Measurements from ENCODE around the gene SENP8.
"Not testable (repeated sequence)": the region's sequence is repeated elsewhere in the genome, so short reads cannot be mapped to it uniquely, and the experiment has no call there.

Gene SENP8

DNA sequence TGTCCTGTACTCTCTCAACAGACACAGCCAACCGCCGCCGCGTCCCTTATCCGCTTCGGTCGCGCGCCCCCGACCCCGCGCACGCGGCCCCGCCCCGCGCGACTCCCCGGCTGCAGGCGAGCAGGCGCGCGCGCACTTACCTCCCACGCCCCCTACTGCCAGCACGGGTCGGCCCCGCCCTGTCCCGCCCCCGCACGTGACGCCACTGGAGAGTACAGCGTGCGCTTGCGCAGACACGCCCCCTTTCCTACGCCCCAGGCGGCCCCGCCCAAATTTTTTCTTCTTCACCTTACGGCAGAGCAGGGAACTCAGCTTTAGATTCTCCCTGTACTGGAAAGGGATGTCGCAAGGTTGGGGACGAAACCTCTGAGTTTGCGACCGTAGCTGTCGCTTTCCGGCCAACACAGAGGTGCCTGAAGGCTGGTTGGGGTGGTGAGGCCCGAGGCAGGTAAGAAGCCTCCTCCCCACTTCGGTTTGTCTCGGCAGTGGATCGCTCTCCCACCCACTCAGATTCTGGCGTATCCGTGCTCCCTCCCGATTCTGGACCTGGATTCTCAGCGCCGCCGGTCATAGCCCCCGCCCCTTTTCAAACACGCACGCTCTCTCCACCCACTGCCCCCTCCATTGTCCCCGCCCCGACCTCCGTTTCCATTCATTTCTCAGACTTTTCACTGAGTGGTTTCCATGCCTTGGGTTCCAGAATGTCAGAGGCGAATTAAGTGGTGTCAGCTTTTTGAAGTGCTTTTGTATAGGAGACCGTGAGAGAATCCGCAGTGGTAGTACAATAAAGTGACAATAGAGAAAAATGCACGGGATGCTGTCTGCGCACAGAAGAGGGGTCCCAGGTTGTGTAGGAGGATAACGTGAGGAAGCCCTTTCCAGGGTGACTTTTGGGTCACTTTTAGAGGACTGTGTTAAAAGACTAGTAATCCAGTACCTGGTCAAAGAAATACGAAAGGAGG is at the start of gene SENP8, which contains the start of gene MYO9A:
Gene SENP8, plus strand, starts transcription at position 387 of the 962 bp plus-strand sequence. CDS start 21,221 bp downstream, outside the sequence.
Gene MYO9A, minus strand, starts transcription at position 134 of the 962 bp plus-strand sequence. CDS start 71,587 bp downstream, outside the sequence.
- DNase-seq (ENCODE audit: low read depth in 2 of 3, low spot score in 1 of 3), result peak; percentile 99

DNA sequence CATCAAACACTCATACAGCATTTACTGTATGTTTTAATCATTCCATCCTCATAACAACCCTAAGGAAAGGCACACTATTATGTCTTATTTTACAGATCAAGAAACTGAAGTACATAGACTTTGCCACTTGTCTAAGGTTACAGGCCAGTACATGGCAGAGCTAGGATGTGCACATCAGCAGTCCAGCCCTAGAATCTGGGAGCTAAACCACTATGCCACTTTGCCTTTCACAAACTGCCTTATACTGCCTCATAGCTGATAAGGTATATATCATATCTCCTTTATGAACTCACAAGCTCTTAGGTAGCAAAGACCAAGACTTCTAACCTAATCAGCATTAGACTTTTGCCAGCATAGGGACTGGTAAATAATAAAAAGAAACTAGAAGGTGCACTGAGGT is 49.3 kb upstream of the SENP8 start:
- no peak for DNase-seq (ENCODE audit: low read depth in 2 of 3, low spot score in 1 of 3)

DNA sequence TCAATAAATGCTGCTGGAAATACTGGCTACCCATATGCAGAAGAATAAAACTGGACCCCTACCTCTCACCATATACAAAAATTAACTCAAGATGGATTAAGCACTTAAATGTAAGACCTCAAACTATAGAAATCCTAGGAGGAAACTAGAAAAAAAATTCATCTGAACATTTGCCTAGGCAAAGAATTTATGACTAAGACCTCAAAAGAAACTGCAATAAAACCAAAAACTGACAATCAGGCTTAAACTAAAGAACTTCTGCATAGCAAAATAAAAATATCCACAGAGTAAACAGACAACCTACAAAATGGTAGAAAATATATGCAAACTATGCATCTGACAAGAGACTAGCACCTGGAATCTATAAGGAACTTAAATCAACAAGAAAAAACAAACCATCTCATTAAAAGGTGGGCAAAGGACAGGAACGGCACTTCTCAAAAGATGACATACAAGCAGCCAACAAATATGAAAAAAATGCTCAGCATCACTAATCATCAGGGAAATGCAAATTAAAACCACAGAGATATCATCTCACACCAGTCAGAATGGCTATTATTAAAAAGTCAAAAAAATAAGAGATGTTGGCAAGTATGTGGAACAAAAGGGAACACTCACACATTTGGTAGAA is 47.3 kb upstream of the SENP8 start:
- no peak for DNase-seq (ENCODE audit: low read depth in 2 of 3, low spot score in 1 of 3)

DNA sequence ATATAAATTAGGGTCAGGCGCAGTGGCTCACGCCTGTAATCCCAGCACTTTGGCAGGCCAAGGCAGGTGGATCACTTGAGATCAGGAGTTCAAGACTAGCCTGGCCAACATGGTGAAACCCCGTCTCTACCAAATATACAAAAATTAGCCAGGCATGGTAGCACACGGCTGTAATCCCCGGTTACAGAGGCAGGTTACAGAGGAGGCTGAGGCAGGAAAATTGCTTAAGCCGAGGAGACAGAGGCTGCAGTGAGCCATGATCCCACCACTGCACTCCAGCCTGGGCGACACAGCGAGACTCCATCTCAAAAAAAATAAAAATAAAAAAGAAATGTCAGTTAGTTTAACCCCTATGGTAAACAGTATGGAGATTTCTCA is 46.8 kb upstream of the SENP8 start:
- DNase-seq (ENCODE audit: low read depth in 2 of 3, low spot score in 1 of 3), result not testable (repeated sequence)

DNA sequence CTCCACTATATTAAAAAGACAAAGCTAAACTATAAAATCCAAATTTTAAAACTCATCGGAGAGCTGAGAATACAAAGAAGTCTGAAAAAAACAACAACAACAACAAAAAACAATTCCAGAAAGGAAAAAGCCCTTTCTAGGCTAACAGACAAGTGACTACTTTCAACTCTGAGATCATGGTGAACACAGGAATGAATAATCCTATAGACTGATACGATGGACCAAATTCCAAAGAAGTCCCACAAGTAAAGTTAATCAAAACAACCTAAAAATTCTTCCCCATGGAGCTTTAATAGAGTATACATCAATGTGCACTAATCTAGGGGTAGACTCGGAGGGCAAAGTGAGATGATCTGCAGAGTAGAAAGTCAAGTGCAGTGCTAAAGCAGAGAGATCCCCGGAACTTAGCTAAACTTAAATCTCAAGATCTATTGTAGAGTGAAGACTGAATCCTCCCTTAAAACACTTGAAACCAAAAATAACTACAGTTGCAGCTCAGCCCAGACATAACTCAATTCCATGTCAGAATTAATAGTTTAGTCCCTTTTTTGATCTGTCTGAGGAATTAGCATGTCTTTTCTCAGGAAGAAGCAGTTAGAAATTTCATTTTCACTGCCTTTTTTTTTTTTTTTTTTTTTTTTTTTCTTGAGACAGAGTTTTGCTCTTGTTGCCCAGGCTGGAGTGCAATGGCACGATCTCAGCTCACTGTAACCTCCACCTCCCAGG is 43.7 kb upstream of the SENP8 start:
- DNase-seq (ENCODE audit: low read depth in 2 of 3, low spot score in 1 of 3), result no peak

DNA sequence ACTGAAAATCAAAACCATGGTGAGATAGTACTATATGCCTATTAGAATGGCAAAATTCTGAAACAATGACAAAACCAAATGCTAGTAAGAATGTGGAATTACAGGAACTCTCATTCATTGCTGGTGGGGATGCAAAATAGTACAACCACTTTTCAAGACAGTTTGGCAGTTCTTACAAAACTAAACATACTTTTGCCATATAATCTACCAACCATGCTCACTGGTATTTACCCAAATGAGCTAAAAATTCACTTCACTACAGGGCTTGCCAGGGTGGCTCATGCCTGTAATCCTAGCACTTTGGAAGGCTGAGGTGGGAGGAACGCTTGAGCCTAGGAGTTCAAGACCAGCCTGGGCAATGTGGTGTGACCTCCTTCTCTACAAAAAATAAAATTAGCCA is 40.3 kb upstream of the SENP8 start:
- no peak for DNase-seq (ENCODE audit: low read depth in 2 of 3, low spot score in 1 of 3)

DNA sequence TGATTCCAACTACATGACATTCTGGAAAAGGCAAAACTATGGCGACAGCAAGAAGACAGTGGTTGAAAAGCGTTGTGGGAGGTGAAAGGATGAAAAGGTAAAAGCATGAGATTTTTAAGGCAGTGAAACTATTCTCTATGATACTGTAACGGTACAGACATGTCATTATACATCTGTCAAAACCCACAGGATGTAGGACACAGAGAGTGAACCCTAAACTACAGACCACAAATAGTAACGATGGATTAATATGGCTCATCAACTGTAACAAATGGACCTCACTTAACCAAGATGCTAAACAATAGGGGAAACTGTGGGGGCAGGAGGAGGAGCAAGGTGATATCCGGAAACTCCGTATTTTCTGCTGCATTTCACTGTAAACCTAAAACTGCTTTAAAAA is 39.3 kb upstream of the SENP8 start:
- DNase-seq (ENCODE audit: low read depth in 2 of 3, low spot score in 1 of 3), result no peak

DNA sequence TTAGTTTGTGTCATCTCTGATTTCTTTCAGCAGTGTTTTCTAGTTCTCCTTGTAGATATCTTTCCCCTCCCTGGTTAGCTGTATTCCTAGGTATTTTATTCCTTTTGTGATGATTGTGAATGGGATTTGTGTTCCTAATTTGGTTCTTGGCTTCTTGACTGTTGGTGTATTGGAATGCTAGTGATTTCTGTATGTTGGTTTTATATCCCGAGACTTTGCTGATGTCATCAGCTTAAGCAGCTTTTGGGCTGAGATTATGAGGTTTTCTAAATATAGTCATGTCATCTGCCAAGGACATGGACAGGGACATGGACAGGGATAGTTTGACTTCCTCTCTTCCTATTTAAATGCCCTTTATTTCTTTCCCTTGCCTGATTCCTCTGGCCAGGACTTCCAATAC is 36.0 kb upstream of the SENP8 start:
- DNase-seq (ENCODE audit: low read depth in 2 of 3, low spot score in 1 of 3), result no peak

DNA sequence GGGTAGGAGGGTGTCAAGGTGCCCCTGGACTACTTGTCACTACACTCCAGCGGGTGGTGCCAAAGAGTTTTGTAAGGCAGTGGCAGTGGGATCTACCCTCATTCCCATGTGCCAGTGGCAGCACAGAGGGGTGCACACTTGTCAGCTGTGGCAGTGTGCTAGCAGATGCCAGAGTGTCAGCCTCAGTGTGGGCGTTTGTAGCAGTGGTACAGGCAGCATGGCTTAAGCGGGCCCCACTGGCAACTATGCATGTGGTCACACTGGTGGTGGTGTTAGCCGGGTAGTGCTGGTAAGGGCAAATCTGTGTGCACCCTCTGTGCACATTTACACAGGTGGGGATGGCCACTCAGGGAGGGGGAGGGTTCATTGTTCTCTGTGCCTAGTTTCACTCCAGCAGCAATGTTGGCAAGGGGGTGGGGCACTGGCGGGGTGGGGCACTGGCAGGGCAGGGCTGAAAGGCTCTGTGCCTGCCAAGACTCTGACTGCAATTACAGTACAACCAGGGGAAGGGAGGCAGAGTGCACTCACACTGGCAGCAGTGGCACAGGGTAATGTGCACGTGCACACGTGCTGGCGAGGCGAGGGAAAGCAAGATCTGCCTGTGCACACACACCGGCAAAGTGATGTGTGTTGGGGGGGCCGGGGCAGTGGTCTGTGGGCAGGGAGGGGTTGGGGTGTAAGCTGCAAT is 32.0 kb upstream of the SENP8 start:
- no peak for DNase-seq (ENCODE audit: low read depth in 2 of 3, low spot score in 1 of 3)

DNA sequence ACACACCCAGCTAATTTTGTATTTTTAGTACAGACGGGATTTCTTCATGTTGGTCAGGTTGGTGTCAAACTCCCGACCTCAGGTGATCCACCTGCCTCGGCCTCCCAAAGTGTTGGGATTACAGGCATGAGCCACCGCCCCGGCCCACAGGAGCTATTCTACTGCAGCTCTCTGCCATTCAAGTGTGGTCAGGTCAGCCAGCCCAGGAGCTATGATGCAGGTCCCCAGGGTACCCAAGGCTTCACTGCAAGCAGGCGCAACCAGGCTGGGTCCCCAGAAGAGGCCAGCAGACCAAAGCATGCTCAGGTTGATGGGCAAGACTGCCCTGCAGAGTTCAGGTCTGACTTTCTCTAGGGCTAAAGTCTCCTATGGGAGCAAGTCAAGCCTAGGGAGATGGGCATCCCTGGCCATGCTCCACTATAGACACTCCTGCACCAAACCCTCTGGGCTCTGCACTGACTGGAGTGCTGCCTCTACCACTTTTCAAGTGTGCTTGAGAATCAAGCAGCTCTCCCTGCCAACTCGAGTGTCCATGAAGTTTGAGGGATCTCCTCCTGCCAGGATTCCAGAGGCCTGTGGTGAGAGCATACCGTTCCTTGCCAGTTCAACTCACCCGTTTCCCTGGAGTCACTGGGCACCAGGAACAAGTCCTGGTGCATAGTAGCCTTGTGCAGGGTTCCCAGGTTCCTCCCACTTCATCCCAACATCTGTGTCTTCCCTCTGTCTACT is 31.1 kb upstream of the SENP8 start:
- DNase-seq (ENCODE audit: low read depth in 2 of 3, low spot score in 1 of 3), result no peak

DNA sequence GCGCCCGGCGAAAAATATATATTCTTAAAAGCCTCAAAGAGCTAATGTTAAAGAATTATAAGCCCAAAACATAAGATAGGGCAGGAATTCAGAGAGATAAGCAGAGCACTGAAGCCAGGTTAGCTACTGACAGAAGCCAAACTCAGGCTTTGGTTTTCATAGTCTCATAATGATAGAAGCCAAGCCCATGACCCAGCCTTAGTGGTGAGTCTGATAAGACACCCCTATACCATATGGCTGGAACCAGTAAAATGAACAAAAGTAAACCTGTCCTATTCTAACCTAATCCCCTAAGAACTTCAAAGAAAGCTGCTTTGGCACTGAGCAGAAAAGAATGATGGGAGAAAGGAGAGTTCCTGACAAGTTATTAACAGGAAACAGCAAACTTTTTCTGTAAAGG is 26.2 kb upstream of the SENP8 start:
- DNase-seq (ENCODE audit: low read depth in 2 of 3, low spot score in 1 of 3), result no peak

DNA sequence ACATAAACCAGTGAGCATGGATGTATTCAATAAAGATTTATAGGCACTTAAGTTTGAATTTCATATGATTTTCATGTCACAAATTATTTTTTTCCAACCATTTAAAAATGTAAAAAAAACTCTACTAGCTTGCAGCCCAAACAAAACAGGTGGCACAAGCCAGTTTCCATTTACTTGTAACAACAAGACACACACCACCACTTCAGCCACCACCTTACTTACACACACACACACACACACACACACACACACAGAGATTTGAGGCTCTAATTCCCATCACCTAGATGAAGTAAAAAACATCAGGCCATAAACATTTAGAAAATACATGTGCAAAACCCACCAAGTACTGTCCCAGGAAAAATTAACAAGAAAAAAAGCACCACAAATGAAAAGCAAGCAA is 25.5 kb upstream of the SENP8 start:
- DNase-seq (ENCODE audit: low read depth in 2 of 3, low spot score in 1 of 3), result no peak

DNA sequence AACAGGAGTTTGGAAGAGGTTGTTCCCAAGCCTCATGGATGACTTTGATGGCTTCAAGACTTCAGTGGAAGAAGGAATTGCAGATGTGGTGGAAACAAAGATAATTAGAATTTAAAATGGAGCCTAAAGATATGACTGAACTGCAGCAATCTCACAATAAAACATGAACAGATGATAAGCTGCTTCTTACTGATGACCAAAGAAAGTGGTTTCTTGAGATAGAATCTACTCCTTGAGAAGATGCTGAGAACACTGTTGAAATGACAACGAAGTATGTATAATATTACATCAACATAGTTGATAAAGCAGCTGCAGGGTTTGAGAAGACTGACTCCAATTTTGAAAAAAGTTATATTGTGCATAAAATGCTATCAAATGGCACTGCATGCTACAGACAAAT is 21.4 kb upstream of the SENP8 start:
- no peak for DNase-seq (ENCODE audit: low read depth in 2 of 3, low spot score in 1 of 3)

DNA sequence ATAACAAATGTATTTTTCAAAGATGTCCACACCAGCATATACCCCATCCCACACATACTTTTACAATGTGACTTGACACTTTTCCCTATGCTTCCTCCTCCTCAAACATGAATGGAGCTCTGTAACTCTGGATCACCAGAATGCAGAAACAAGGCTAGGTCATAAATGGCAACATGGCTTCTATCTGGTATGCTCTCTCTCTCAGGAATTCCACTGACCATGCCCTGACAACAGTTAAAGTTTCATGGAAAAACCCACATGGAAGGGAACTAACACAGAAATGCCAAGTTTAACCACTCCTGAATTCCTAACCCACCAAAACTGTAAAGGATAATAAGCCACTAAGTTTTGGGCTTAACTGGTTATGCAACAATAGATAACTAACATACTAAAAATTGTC is 20.2 kb upstream of the SENP8 start:
- no peak for DNase-seq (ENCODE audit: low read depth in 2 of 3, low spot score in 1 of 3)

DNA sequence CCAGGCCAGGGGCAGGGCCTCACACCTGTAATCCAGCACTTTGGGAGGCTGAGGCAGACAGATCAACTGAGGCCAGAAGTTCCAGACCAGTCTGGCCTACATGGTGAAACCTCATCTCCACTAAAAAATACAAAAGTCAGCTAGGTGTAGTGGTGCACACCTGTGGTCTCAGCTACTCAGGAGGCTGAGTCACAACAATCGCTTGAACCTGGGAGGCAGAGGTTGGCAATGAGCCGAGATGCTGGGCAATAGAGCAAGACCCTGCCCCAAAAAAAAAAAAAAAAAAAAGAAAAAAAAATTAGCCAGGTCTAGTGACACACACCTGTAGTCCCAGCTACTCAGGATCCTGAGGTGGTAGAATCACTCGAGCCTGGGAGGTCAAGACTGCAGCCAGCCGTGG is 19.0 kb upstream of the SENP8 start:
- DNase-seq (ENCODE audit: low read depth in 2 of 3, low spot score in 1 of 3), result no peak

DNA sequence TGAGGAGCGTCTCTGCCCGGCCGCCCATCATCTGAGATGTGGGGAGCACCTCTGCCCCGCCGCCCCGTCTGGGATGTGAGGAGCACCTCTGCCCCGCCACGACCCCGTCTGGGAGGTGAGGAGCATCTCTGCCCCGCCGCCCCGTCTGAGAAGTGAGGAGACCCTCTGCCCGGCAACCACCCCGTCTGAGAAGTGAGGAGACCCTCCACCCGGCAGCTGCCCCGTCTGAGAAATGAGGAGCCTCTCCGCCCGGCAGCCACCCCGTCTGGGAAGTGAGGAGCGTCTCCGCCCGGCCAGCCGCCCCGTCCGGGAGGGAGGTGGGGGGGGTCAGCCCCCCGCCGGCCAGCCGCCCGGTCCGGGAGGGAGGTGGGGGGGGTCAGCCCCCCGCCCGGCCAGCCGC is 17.7 kb upstream of the SENP8 start:
- DNase-seq (ENCODE audit: low read depth in 2 of 3, low spot score in 1 of 3), result not testable (repeated sequence)

DNA sequence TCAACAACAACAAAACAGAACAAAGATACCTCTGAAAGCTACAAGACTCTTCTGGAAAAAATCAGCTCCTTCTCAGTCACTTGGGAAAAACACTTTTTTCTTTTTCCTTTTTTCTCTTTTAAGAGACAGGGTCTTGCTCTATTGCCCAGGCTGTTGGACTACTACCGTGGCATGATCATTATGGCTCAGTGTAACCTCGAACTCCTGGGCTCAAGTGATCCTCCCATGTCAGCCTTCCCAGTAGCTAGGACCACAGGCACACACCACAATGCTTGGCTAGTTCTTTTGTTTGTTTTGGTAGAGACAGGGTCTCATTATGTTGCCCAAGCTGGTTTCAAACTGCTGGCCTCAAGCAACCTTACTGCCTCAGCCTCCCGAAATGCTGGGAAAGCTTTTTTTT is 13.1 kb upstream of the SENP8 start:
- DNase-seq (ENCODE audit: low read depth in 2 of 3, low spot score in 1 of 3), result no peak

DNA sequence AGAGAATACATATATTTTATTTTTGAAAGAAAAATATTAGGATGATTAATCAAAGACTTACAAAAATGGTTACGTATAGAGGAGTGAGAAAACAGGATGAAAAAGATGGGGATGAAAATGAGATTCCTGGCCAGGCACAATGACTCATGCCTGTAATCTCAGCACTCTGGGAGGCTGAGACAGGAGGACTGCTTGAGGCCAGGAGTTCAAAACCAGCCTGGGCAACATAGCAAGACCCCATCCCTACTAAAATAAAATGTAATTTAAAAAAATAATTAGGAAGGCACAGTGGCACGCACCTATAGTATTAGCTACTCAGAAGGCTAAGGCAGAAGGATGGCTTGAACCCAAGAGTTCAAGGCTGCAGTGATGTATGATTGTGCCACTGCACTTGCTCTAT is 12.1 kb upstream of the SENP8 start:
- no peak for DNase-seq (ENCODE audit: low read depth in 2 of 3, low spot score in 1 of 3)

DNA sequence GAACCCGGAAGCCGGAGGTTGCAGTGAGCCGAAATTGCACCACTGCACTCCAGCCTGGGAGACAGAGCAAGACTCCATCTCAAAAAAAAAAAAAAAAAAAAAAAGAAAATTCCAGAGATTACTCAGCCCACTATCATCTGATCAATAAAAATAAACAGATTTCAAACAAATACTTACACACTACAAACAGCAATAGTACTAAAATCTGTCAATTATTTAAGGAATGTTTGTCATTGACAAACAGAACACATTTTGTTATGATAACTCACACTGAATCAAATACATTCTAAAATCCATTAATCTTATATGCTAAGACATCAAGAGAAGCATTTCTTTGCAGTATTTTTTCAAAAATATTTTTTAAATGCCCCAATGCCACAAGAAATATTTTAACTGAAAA is 7.8 kb upstream of the SENP8 start:
- no peak for DNase-seq (ENCODE audit: low read depth in 2 of 3, low spot score in 1 of 3)

DNA sequence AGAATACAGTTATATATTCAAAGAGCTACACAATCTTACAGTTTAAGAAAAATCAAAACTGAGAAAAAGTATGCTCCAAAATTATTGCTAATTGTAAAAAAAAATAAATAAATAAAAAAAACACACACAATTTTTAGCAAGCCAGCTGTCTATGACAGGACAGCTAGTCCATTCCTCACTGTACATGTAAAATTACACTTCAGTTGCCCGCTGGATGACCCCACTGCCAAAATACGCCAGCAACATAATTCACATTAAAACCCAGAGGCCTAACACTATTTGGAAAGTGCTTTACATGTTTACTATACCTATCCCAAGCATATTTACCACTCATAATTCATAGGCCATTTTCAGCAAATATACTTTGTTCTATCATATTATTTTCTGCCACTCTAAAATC is 6.1 kb upstream of the SENP8 start:
- no peak for DNase-seq (ENCODE audit: low read depth in 2 of 3, low spot score in 1 of 3)

DNA sequence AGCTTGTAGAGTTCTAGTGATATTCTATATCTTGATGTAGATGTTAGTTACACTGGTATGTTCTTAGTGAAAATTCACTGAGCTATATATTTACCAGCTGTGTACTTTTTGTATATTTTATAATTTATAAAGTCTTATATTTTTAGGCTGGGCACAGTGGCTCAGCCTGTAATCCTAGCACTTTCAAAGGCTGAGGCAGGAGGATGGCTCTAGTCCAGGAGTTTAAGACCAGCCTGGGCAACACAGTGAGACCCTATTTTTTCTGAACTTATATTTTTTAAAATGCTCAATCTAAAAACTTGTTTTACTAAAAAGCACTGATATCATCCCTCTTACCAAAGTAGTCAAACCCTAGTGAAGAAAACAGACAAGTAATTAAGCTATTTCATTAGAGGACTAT is 5.4 kb upstream of the SENP8 start:
- DNase-seq (ENCODE audit: low read depth in 2 of 3, low spot score in 1 of 3), result no peak
